Astrocyte (in vitro differentiated cells and primary cell): Measurements from ENCODE around the gene NSUN3. TPM values are rescaled to one million over a fixed set of nuclear protein-coding genes. Genes with fewer than 3 reads are reported as not detected.

Experiments
- DNase-seq: peaks from one replicate; pipeline ENCODE4 v3.0.0-alpha.2; 2010; ENCODE audit warnings: low read depth
- FAIRE-seq: peaks from 2 replicates; lab custom pipeline; 2011; peaks lifted over from hg19 to GRCh38; lab: Jason Lieb, UNC
- H2AFZ ChIP-seq: 2 replicates; pipeline ENCODE4 v1.6.0; 2012; ENCODE audit warnings: low read depth, low read length, inconsistent platforms
- H3K27ac ChIP-seq: 2 replicates; pipeline ENCODE4 v1.5.1; 2011; ENCODE audit warnings: low read depth, low read length, inconsistent platforms
- H3K27me3 ChIP-seq: 2 replicates; pipeline ENCODE4 v1.6.0; 2011; ENCODE audit warnings: low read length, inconsistent platforms; ENCODE audit not compliant: insufficient read depth
- H3K36me3 ChIP-seq: 2 replicates; pipeline ENCODE4 v1.5.1; 2011; ENCODE audit warnings: low read length, inconsistent platforms; ENCODE audit not compliant: insufficient read depth
- H3K4me1 ChIP-seq: 2 replicates; pipeline ENCODE4 v1.5.1; 2011; ENCODE audit warnings: low read length, inconsistent platforms; ENCODE audit not compliant: insufficient read depth
- H3K4me2 ChIP-seq: 2 replicates; pipeline ENCODE4 v1.6.0; 2012; ENCODE audit warnings: low read length, inconsistent platforms
- H3K4me3 ChIP-seq: 2 replicates; pipeline ENCODE4 v1.5.1; 2011; ENCODE audit warnings: low read depth, mild to moderate bottlenecking, low read length, inconsistent platforms; ENCODE audit not compliant: insufficient read depth
- H3K79me2 ChIP-seq: 2 replicates; pipeline ENCODE4 v1.6.0; 2012; ENCODE audit warnings: mild to moderate bottlenecking, low read length, inconsistent platforms; ENCODE audit not compliant: insufficient read depth
- H3K9ac ChIP-seq: 2 replicates; pipeline ENCODE4 v1.6.0; 2012; ENCODE audit warnings: mild to moderate bottlenecking, low read length, inconsistent platforms
- H3K9me3 ChIP-seq: 2 replicates; pipeline ENCODE4 v1.5.1; 2012; ENCODE audit warnings: low read depth, mild to moderate bottlenecking, low read length, inconsistent platforms; ENCODE audit not compliant: insufficient read depth
- H4K20me1 ChIP-seq: 2 replicates; pipeline ENCODE4 v1.6.0; 2012; ENCODE audit warnings: low read length, inconsistent platforms; ENCODE audit not compliant: insufficient read depth
- H3K27ac Mint-ChIP-seq: one replicate; pipeline ENCODE4 v1.8.0; 2021; ENCODE audit warnings: mild to moderate bottlenecking, mixed read lengths; ENCODE audit not compliant: unreplicated experiment
- H3K27me3 Mint-ChIP-seq: one replicate; pipeline ENCODE4 v1.8.0; 2021; ENCODE audit warnings: low read depth, mixed read lengths; ENCODE audit not compliant: unreplicated experiment
- H3K36me3 Mint-ChIP-seq: one replicate; pipeline ENCODE4 v1.8.0; 2021; ENCODE audit warnings: low read depth, mixed read lengths; ENCODE audit not compliant: unreplicated experiment
- H3K4me1 Mint-ChIP-seq: one replicate; pipeline ENCODE4 v1.8.0; 2021; ENCODE audit warnings: low read depth, mixed read lengths; ENCODE audit not compliant: unreplicated experiment
- H3K4me3 Mint-ChIP-seq: one replicate; pipeline ENCODE4 v1.8.0; 2021; ENCODE audit warnings: mild to moderate bottlenecking, moderate library complexity, mixed read lengths; ENCODE audit not compliant: unreplicated experiment
- H3K9me3 Mint-ChIP-seq: one replicate; pipeline ENCODE4 v1.8.0; 2021; ENCODE audit warnings: mild to moderate bottlenecking, mixed read lengths; ENCODE audit not compliant: unreplicated experiment
- CTCF ChIP-seq: IDR thresholded peaks from 2 replicates; pipeline ENCODE4 v1.5.1; 2011; ENCODE audit warnings: low read depth, mild to moderate bottlenecking, inconsistent platforms, low read length, moderate library complexity; ENCODE audit not compliant: insufficient read depth
- EZH2 ChIP-seq: IDR thresholded peaks from 2 replicates; pipeline ENCODE4 v1.6.1; 2012; ENCODE audit warnings: mild to moderate bottlenecking, low read length, inconsistent platforms; ENCODE audit not compliant: insufficient read depth
- total RNA-seq: library from RNA; stranded (reverse); gene quantifications from 2 replicates; pipeline ENCODE4 v1.2.1, GENCODE V29; 2021

The NSUN3 gene
- total RNA-seq, 1 donor from 2014 or later: 10.3 TPM

GRCh38 chr3:94176988-94177745 is 114.3 kb downstream of the NSUN3 start:
- Histone ChIP-seq H3K9ac (no peak overlapping the region), H3K4me3 (peak overlapping the region; percentile 21), H3K4me1 (no peaks in the 10 kb centered on the region), H3K36me3 (no peaks in the 10 kb centered on the region), H3K27ac (no peak overlapping the region), H3K79me2 (no peaks in the 10 kb centered on the region), H2AFZ (peak overlapping the region; percentile 43), H4K20me1 (no peaks in the 10 kb centered on the region), H3K4me2 (peak overlapping the region; percentile 61), H3K9me3 (no peaks in the 10 kb centered on the region), H3K27me3 (no peaks in the 10 kb centered on the region)
- no peaks in the 10 kb centered on the region for H3K27me3 Mint-ChIP-seq
- no peak overlapping the region for H3K4me3 Mint-ChIP-seq
- H3K4me1 Mint-ChIP-seq: peaks cover 2% of the 10 kb centered on the region
- no peaks in the 10 kb centered on the region for H3K9me3 Mint-ChIP-seq
- FAIRE-seq: no peak
- no peaks in the 10 kb centered on the region for H3K36me3 Mint-ChIP-seq
- no peak overlapping the region for H3K27ac Mint-ChIP-seq
- TF ChIP-seq EZH2: no peak
- TF ChIP-seq CTCF: no peak
- no peak for DNase-seq

Other genes with a start within 250 kb of the NSUN3 start
- gene PROS1, start 89.2 kb upstream of the NSUN3 start, total RNA-seq: 11.5 and 13.4 TPM in 2 replicates
- gene ARL13B, start 82.9 kb upstream of the NSUN3 start, total RNA-seq: 9.8 and 10.9 TPM in 2 replicates
- gene STX19, start 34.5 kb upstream of the NSUN3 start, total RNA-seq: not detected in 2 replicates
- 2.9 and 3.4 TPM in 2 replicates for gene DHFR2, start 145 bp upstream of the NSUN3 start, total RNA-seq